Stimulated activated CD8-positive, alpha-beta memory T cell treated with anti-CD3 and anti-CD28 coated beads, Interleukin-7, amount 100 ng/mL, for 48 hours (primary cell): Measurements from ENCODE around the gene NT5M.
"Not testable (repeated sequence)": the region's sequence is repeated elsewhere in the genome, so short reads cannot be mapped to it uniquely, and the experiment has no call there.

Experiments used
- DNase-seq, 2 donors: peaks; one replicate each; pipeline ENCODE4 v3.0.0-alpha.2; 2020; ENCODE audit warnings: low read depth in 1 of 2; ENCODE audit errors: extremely low read depth in 1 of 2

The NT5M gene

DNA sequence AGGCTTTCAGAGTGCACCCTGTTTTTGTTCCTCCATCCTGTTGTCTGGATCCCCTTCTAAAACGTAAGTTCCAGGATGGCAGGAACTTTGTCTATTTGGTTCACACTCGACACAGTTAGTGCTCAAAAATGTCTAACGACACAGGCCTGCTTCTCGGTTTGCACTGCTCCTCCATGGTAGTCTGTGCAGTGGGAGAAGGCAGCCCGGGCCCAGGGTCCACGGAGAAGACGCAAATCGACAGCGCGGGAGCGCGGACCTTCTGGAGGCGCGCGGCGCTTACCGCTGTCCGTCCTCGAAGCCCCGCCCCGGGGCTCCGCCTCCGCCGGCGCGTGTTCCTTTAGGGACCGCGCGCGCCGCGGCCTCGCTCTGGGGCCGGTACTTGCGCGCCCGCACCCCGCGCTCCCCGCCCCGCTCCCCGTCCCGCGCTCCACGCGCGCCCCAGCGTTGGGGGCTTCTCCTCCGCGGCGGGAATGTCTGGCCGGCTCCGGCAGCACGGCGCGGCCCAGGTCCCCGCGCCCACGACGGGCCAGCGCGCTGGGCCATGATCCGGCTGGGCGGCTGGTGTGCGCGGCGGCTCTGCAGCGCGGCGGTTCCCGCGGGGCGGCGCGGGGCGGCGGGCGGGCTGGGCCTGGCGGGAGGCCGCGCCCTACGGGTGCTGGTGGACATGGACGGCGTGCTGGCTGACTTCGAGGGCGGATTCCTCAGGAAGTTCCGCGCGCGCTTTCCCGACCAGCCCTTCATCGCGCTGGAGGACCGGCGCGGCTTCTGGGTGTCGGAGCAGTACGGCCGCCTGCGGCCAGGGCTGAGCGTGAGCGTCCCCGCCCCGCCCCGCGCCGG lies at the start of gene NT5M:
NT5M (plus strand) TSS at position 364 of the 837 bp plus-strand sequence; CDS start at position 542, 178 bp downstream.
- DNase-seq, result peak; percentile 59 to 60

DNA sequence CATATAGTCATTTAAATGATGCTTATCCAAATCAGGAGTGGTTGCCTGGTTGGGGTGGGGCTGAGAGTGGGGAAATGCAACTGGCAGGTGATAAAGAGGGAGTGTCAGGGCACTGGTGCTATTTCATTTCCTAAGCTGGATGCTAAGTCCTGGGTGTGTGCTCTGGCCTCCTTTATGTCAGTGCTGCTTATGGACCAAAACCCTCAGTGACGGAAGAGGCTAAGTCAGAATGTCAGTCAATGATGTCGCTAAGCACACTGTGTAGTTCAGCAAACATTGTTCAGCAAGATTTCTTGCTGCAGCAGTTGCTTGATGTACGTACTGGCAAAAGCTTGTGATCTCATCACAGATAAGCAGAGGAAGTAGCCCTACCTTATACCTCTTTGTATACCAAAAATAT lies 49.8 kb upstream of the NT5M start:
- no peak for DNase-seq

DNA sequence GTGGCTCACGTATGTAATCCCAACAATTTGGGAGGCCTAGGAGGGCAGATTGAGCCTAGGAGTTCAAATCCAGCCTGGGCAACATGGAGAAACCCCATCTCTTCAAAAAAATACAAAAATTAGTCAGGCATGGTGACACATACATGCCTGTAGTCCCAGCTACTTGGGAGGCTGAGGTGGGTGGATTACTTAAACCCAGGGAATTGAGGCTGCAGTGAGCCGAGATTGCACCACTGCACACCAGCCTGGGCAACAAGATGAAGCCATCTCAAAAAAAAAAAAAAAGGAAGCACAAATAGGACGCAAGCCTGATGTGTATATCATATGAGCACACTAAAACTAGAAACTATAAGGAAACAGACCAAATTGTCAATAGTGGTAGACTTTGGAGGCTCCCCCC lies 49.1 kb upstream of the NT5M start:
- DNase-seq, result no peak

DNA sequence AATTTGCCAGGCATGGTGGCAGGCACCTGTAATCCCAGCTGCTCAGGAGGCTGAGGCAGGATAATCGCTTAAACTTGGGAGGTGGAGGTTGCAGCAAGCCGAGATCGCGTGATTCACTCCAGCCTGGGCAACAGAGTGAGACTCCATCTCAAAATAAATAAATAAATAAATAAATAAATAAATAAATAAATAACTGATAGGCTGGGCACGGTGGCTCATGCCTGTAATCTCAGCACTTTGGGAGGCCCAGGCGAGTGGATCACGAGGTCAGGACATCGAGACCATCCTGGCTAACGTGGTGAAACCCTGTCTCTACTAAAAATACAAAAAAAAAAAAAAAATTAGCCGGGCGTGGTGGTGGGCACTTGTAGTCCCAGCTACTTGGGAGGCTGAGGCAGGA lies 47.5 kb upstream of the NT5M start:
- DNase-seq, result not testable (repeated sequence)

DNA sequence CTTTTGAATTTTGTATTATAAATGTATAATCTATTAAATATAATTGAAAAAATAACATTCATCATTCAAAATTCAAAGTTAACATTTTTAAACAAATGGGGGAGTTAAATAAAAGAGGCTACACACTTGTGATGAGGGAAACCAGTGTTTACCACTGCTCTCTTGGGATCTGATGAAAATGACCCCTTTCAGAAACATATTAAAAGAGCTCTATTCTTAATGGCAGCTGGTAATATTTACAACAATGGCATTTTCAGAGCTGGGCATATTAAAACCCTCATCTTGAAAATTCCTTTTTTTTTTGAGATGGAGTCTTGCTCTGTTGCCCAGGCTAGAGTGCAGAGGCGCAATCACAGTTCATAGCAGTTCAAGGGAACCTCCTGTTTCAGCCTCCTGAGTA lies 46.9 kb upstream of the NT5M start:
- no peak for DNase-seq

DNA sequence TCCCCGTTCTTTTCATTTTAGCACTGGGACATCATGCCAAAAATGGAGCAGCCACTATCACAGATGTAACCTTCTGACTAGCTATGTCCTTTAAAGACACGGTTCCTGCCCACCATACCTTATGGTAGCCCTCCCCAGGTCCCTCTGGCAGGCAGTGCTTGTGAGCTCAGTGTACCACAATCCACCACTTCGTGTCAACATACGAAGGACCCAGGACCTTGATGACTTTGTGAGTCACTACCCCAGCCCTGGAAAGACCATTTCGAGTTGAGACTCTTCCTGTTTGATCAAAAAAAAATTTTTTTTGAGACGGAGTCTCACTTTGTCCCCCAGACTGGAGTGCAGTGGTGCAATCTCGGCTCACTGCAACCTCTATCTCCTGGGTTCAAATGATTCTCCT lies 45.2 kb upstream of the NT5M start:
- DNase-seq, result no peak

DNA sequence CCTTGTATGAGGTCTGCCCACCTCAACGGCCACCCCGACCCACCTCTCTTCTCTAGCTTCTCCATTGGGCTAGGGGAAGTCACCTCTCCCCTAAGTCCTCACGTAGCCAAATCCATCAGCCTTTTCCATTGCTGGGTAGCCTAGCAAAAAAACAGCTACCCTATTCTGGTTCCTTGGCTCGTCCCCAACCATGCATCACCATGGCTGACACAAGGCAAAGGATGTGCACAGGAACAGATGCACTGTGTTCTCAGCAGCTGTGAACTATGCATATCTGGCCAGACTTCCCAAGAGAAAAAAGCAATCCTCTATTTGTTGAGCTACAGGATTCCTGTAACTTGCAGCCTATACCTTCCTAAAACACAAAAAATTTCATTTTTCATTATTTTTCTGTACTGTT lies 44.2 kb upstream of the NT5M start:
- no peak for DNase-seq

DNA sequence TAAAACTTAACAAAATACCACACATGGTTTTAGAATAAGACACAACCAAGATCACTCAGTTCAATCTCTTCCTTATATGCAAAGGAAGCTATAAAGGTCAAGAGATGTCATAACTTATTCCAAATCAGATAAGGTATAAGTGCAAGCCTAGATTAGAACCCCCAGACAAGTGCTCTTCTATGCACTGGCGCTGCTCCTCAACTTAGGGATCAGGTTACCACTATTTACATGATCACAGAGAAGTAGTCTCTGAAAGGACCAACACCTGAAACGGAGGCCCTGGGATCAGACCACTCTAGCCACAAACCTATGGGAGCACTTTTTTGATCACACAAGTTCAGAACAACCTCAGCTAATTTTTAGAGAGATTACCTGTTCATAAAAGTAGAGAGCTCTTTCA lies 38.7 kb upstream of the NT5M start:
- DNase-seq, result no peak

DNA sequence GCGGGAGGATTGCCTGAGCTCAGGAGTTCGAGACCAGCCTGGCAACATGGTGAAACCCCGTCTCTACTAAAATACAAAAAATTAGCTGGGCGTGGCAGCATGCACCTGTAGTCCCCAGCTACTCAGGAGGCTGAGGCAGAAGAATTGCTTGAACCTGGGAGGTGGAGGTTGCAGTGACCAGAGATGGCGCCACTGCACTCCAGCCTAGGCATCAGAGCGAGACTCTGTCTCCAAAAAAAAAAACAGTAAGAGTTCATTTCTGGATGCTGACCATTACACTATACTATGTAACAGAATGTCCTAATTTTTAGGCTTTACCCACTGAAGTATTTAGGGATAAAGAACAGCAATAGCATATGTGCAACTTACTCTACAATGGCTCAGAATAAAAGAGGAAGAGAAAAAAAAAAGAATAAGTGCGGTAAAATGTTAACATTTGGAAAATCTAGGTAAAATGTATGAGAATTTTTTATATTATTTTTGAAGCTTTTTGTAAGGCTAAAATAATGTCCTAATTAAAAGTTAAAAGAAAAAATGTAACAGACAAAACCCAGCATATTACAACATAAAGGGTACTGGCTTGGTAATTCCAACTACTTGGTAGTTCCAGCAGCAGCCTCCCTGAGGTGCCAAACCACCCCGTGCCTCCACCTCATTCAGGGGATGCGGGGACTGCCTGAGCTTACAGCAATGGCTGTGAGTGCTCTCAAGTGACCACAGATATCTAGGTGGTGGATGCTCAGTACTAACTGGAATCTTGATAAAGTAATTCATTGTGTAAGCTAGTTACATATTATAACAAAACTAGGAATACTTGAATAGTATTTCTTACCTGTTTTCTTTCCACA lies 33.0 kb upstream of the NT5M start:
- no peak for DNase-seq

DNA sequence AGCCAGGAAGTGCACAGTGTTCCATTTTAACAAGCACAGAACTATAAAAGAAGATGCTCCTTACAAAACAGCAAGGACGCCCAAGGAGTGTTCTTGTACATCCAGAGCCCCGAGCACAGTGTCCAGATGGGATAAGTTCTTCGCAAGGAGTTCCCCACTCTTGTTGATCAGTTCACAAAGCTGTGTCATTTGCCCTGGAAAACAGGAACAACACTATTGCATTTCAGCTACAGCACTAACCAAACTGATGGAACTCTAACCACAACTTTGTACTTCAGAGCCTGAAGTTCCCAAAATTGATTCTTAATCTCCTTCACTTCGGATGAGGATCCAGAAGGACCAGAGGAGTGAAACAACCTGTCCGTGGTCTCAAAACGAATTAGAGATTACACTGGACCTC lies 27.2 kb upstream of the NT5M start:
- DNase-seq, result no peak

DNA sequence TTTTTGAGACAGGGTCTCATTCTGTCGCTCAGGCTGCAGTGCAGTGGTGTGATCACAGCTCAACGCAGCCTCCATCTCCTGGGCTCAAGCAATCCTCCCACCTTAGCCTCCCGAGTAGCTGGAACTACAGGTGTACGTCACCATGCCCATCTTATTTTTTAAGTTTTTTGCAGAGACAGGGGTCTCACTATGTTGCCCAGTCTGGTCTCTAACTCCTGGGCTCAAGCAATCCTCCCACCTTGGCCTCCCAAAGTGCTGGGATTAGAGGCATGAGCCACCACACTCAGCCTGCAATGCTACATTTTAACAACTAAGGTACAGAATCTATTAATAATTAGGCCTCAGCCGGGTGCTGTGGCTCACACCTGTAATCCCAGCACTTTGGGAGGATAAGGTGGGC lies 25.7 kb upstream of the NT5M start:
- not testable (repeated sequence) for DNase-seq

DNA sequence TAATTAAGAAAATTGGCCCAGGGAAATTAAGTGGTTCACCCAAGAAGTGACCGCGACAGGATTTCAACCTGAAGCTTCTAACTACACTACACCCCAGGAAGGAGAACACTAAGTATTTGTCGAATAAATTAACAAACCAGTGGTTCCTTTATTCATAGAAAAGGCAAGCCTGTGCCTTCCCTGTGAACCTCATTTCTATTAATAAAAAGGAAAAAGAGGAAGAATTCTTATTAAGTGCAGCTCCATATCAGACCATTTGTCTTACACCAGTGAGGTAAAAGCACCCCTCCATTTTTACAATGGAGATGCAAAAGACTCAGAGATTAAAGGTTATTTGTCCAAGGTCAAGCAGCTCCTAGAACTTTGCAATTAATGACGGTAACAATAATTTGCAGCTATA lies 23.9 kb upstream of the NT5M start:
- DNase-seq, result no peak

DNA sequence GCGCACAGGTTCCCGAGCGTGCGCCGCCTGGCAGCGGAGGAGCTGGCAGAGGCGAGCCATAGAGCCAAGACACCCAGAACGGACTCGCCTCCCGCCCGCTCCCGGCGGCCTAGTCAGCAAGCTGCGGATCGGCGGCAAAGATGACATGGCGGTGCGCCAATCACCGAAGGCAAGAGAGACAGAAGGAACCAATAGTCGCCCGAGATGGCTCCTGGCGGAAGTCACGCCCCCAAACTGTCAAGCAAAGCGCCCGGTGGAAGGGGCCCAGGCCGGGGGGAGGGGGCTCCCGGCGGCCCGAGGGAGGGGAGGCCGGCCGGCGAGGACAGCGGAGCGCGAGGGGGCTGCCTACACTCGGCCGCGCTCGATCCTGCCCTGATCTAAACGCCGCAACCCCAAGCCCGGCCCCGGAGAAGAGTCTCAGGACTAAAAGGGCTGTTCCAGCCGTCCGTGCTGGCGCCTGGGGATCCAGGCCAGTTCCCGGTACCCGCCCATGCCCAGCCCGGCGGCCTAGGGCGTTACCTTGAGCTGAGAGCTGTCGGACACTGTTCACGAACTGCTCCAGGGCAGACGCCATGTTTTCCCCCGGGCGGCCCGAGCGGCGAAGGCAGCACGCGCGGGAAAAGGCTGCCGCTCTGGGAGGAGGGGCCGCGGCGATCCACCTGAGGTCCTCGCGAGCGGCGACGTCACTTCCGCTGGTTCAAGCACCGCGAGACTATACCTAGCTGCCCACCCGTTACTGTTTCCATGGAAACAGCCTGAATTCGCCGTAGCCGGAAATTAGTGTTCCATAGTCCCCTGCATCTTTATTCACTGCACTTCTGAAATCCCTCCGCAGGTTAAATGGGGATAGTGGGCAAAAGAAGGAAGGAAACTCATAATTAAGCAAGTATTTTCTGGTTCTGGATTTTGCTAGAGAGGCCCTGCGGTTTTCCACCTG lies 22.3 kb upstream of the NT5M start, which contains the start of gene COPS3:
COPS3 (minus strand) TSS at position 634 of the 937 bp plus-strand sequence; CDS start at position 574, 60 bp downstream.
- peak; percentile 92 to 96 for DNase-seq

DNA sequence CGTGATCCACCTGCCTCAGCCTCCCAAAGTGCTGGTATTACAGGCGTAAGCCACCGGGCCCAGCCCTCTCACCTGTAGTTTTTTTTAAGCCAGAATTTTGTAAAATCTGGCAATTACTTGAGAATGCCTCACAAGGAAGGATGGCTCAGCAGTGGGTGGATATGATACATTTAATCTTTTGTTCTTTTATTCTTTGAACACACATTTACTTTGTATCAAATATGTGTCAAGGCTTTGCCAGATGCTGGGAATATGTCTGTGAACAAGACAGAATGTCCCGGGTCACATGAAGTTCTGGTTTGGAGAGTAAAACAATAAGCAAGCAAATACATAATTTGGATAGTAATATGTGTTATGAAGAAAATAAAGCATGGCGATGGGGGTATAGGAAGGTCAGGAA lies 17.2 kb upstream of the NT5M start:
- DNase-seq, result no peak

DNA sequence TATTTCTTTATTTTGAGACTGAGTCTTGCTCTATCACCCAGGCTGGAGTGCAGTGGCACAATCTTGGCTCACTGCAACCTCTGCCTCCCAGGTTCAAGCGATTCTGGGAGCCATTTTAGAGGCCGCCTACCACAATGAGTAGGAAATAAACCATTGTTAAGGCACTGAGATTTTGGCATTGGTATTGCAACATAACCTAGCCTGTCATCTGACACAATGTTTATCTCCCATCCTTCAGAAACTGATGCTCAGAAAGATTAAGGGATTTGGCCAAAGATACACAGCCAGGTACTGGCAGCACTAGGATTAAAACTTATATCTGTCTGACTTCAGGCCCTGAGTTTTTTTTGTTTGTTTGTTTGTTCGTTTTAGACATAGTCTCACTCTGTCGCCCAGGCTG lies 14.1 kb upstream of the NT5M start:
- DNase-seq, result no peak

DNA sequence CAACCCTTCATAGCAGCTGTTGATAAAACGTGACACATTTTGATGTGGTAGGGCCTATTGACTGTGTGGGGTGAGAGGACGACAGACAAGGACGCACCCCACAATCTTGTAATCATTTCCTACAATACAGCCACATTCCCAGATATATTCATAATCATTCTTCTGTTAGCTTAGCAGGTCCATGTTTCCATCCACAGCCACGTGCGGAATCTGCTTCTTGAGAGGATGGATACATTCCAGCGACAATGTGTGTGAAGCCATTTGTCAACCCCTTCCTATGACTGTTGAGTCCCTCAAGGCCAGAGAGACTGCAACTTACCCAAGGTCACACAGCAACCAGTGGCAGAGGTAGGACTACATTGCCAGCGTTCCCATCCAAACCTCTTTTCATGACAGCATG lies 13.5 kb upstream of the NT5M start:
- no peak for DNase-seq

DNA sequence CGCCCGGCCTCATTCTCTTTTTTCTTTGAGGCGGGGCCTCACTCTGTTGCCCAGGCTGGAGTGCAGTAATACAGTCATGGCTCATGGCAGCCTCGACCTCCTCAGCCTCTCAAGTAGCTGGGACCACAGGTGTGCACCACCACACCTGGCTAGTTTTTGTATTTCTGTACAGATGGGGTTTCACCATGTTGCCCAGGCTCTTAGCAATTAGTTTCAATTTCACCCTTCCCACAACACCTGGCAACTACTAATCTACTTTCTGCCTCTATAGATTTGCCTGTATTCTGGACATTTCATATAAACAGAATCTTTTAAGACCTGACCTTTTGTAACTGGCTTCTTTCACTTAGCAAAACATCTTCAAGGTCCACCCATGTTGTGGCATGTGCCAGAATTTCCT lies 8.0 kb upstream of the NT5M start:
- DNase-seq, result no peak

DNA sequence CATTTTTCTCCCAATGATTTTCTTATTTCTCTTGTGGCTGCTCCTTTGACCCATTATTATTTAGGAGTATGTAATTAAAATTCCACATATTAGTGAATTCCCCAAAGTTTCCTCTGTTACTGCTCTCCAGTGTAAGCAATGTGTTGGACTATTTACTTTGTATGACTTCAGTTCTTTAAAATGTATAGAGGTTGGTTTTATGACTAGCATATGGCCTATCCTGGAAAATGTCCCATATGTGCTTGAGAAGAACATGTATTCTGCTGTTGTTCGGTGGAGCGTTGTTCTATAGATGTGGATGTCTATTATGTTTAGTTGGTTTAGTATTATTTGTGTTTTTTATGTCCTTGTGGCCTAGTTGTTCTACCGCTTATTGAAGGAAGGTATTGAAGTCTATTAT lies 6.0 kb upstream of the NT5M start:
- no peak for DNase-seq

DNA sequence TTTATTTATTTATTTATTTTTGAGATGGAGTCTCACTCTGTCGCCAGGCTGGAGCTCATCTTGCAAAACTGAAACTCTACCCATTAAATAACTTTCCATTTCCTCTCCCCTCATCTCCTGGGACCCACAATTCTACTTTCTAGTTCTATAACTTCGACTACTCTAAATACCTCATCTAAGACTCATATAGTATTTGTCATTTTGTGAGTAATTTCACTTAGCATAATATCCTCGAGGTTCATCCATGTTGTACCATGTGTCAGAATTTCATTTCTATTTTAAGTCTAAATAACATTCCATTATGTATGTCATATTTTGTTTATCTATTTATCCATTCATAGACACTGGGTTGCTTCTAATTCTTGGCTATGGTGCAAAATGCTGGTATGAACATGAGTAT lies 5.1 kb upstream of the NT5M start:
- DNase-seq, result no peak

DNA sequence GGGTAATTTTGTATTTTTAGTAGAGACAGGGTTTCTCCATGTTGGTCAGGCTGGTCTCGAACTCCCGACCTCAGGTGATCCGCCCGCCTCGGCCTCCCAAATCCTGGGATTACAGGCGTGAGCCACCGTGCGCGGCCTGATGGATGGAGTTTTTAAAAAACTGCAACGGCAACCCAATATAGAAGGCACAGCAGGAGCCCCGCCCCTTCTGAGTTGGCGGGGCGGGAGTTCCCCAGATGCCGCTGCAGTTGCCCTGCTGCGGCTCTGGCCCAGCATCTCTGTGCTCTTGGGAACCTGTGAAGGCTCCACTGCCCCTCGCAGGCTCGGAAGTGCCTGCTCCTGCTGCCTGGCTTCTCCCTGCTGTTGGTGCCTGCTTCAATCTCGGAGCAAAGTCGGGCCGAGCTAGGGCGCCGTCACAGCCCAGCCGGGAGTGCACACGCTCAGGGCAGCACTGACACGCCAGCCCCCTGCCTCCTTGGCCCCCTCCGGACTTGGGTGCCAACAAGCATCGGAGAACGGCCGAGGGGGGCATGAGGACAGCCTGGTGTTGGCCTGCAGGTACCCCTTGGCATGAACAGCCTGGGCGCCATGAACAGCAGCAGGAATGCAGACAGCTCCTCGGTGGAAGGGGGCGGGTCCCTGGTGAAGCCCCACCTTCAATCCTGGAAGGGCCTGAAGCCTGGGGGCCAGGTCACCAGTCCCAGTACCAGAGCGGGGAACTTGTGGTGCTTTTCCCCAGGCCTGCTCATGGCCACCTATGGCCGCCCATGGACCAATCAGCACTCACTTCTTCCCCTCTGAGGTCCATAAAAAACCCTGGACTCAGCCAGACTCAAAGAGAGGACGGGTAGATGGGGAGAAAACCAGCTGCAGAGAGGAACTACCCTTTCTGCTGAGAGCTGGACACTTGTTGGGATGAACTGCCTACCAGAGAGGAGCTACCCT lies 2.3 kb upstream of the NT5M start:
- peak in 1 of 2 donors; percentile 35 for DNase-seq
